Liver (tissue), 9 donors: ENCODE results near the gene NIT1. TPM values are rescaled to one million over a fixed set of nuclear protein-coding genes. Genes with fewer than 3 reads are reported as not detected.

ENCODE experiments used
- DNase-seq: peaks from one replicate; pipeline ENCODE4 v3.0.0-alpha.2; 2017; ENCODE audit warnings: low spot score
- H3K27ac ChIP-seq, 2 donors: one replicate each; pipeline ENCODE4 v1.7.0; 2013; ENCODE audit warnings: inconsistent platforms in 2 of 2, low read length in 2 of 2, control low read depth in 1 of 2, low read depth in 1 of 2, mild to moderate bottlenecking in 1 of 2
- H3K27me3 ChIP-seq, 4 donors: one replicate each; pipeline versions ENCODE4 v1.6.1 to v1.7.0; 2013; ENCODE audit warnings: low read length in 3 of 4, inconsistent platforms in 1 of 4, mild to moderate bottlenecking in 1 of 4, moderate library complexity in 1 of 4; ENCODE audit not compliant: control insufficient read depth in 4 of 4, insufficient read depth in 4 of 4
- H3K36me3 ChIP-seq, 4 donors: one replicate each; pipeline versions ENCODE4 v1.6.1 to v1.7.0; 2013; ENCODE audit warnings: low read length in 3 of 4, mild to moderate bottlenecking in 3 of 4, low read depth in 1 of 4, moderate library complexity in 1 of 4; ENCODE audit not compliant: control insufficient read depth in 4 of 4, insufficient read depth in 3 of 4
- H3K4me1 ChIP-seq, 4 donors: one replicate each; pipeline versions ENCODE4 v1.6.1 to v1.7.0; 2013; ENCODE audit warnings: low read length in 3 of 4, mild to moderate bottlenecking in 3 of 4, moderate library complexity in 1 of 4; ENCODE audit not compliant: control insufficient read depth in 4 of 4, insufficient read depth in 4 of 4
- H3K4me3 ChIP-seq, 3 donors: one replicate each; pipeline versions ENCODE4 v1.6.1 to v1.7.0; 2013; ENCODE audit warnings: low read length in 3 of 3, control low read depth in 1 of 3, low read depth in 1 of 3, mild to moderate bottlenecking in 1 of 3
- H3K9ac ChIP-seq, 2 donors: one replicate each; pipeline ENCODE4 v1.7.0; 2013; ENCODE audit warnings: low read length in 2 of 2, mild to moderate bottlenecking in 2 of 2, moderate library complexity in 2 of 2, control low read depth in 1 of 2, low read depth in 1 of 2
- H3K9me3 ChIP-seq, 4 donors: one replicate each; pipeline versions ENCODE4 v1.6.1 to v1.7.0; 2013; ENCODE audit warnings: low read length in 3 of 4; ENCODE audit not compliant: control insufficient read depth in 4 of 4
- ATF3 ChIP-seq: IDR thresholded peaks from 2 replicates; pipeline ENCODE4 v1.6.1; 2016; ENCODE audit warnings: antibody characterized with exemption
- CTCF ChIP-seq: fragments of 150-350 bp; IDR thresholded peaks from 2 replicates; pipeline ENCODE4 v1.5.1; 2017; ENCODE audit warnings: improper control_type of control experiment, low read depth, low read length; ENCODE audit not compliant: missing input control
- EGR1 ChIP-seq, 2 donors: IDR thresholded peaks; 2 replicates each; pipeline ENCODE4 v1.6.1; 2016 to 2018; ENCODE audit warnings: antibody characterized with exemption in 2 of 2, low read depth in 2 of 2
- FOXA1 ChIP-seq: IDR thresholded peaks from 2 replicates; pipeline ENCODE4 v1.6.1; 2016; ENCODE audit warnings: antibody characterized with exemption
- FOXA2 ChIP-seq: IDR thresholded peaks from 2 replicates; pipeline ENCODE4 v1.6.1; 2016; ENCODE audit warnings: antibody characterized with exemption
- GABPA ChIP-seq, 2 donors: IDR thresholded peaks in 1 of 2; conservative IDR thresholded peaks in 1 of 2; 2 replicates each; pipeline ENCODE4 v1.6.1; 2016; ENCODE audit warnings: antibody characterized with exemption in 2 of 2, mild to moderate bottlenecking in 1 of 2, moderate library complexity in 1 of 2
- HNF4A ChIP-seq, 2 donors: conservative IDR thresholded peaks; 2 replicates each; pipeline ENCODE4 v1.6.1; 2016; ENCODE audit warnings: antibody characterized with exemption in 2 of 2, mild to moderate bottlenecking in 2 of 2
- HNF4G ChIP-seq: IDR thresholded peaks from 2 replicates; pipeline ENCODE4 v1.6.1; 2016; ENCODE audit warnings: antibody characterized with exemption
- JUND ChIP-seq, 2 donors: IDR thresholded peaks; 2 replicates each; pipeline ENCODE4 v1.6.1; 2016; ENCODE audit warnings: antibody characterized with exemption in 2 of 2
- MAX ChIP-seq: IDR thresholded peaks from 2 replicates; pipeline ENCODE4 v1.6.1; 2016; ENCODE audit warnings: antibody characterized with exemption
- NR2F2 ChIP-seq: IDR thresholded peaks from 2 replicates; pipeline ENCODE4 v1.6.1; 2016; ENCODE audit warnings: antibody characterized with exemption
- RAD21 ChIP-seq, 2 donors: IDR thresholded peaks; 2 replicates each; pipeline ENCODE4 v1.6.1; 2016; ENCODE audit warnings: antibody characterized with exemption in 2 of 2, mild to moderate bottlenecking in 2 of 2
- REST ChIP-seq: IDR thresholded peaks from 2 replicates; pipeline ENCODE4 v1.6.1; 2016; ENCODE audit warnings: antibody characterized with exemption, mild to moderate bottlenecking
- RXRA ChIP-seq, 2 donors: IDR thresholded peaks; 2 replicates each; pipeline ENCODE4 v1.6.1; 2017 to 2018; ENCODE audit warnings: antibody characterized with exemption in 2 of 2, mild to moderate bottlenecking in 1 of 2
- SP1 ChIP-seq: IDR thresholded peaks from 2 replicates; pipeline ENCODE4 v1.6.1; 2018; ENCODE audit warnings: antibody characterized with exemption, mild to moderate bottlenecking
- TAF1 ChIP-seq: conservative IDR thresholded peaks from 2 replicates; pipeline ENCODE4 v1.6.1; 2016; ENCODE audit warnings: antibody characterized with exemption, mild to moderate bottlenecking
- ZBTB33 ChIP-seq: IDR thresholded peaks from 2 replicates; pipeline ENCODE4 v1.6.1; 2016; ENCODE audit warnings: antibody characterized with exemption
- WGBS: extraction: QIAGEN DNeasy Blood & Tissue Kit; methylation state at CpG from one replicate; pipeline ENCODE4 v1.1.7; 2013; 5-methylcytosine and 5-hydroxymethylcytosine counted together
- polyA plus RNA-seq, 2 donors: library from polyadenylated mRNA; stranded (reverse) in 1 of 2; unstranded in 1 of 2; fragments of 200-250 nt in 1 of 2; fragments of >200 nt in 1 of 2; fragmentation: Nextera tagmentation in 1 of 2; extraction: Ambion mirVana in 1 of 2; gene quantifications; one replicate each; pipeline versions ENCODE4 v1.2.1 to v1.2.3, GENCODE V29; 2013 to 2015
- total RNA-seq, 2 donors: library from RNA; depleted of rRNA; stranded (reverse); fragments of >200 nt; gene quantifications; one replicate each; pipeline ENCODE4 v1.2.3, GENCODE V29; 2014
- donor health status: healthy.
- donor health status: healthy.
- donor health status: healthy.
- donor health status: healthy.
- donor health status: healthy.

Gene NIT1
- total and polyA plus RNA-seq, 4 donors: 17.8 to 45.8 (median 39.3) TPM

- H3K4me1 ChIP-seq: peaks cover 6 to 33% (median 26%) of the 10 kb centered on the region in 4 donors
- WGBS: 93% methylated on average over 3 of the region's 3 CpGs
- H3K36me3 ChIP-seq: peaks cover 11 to 49% (median 35%) of the 10 kb centered on the region in 4 donors
- H3K9ac ChIP-seq: no peak overlapping the region
- H3K27me3 ChIP-seq: no peaks in the 10 kb centered on the region
- DNase-seq: no peak
- TF ChIP-seq ATF3 (no peak), JUND (IDR thresholded peaks at IDR 0.05) (no peak), HNF4G (no peak), HNF4A (conservative IDR thresholded peaks at IDR 0.05) (no peak), CTCF (no peak), TAF1 (no peak), FOXA2 (no peak), RAD21 (IDR thresholded peaks at IDR 0.05) (no peak), NR2F2 (no peak), ZBTB33 (no peak), GABPA (IDR thresholded peaks at IDR 0.05 in 1 of 2, conservative IDR thresholded peaks at IDR 0.05 in 1 of 2) (no peak), MAX (no peak), FOXA1 (no peak), RXRA (IDR thresholded peaks at IDR 0.05) (no peak), EGR1 (IDR thresholded peaks at IDR 0.05; ENCODE audit: low read depth in 2 of 2) (no peak), REST (no peak), SP1 (no peak)
- no peaks in the 10 kb centered on the region for H3K9me3 ChIP-seq
- no peak overlapping the region for H3K4me3 ChIP-seq
- H3K27ac ChIP-seq: no peak overlapping the region
Observed at GRCh38 chr1:161121042-161121650, 3.2 kb downstream of the NIT1 start.
